Measurements from ENCODE around the gene STX5.
"Not testable (repeated sequence)": the region's sequence is repeated elsewhere in the genome, so short reads cannot be mapped to it uniquely, and the experiment has no call there.

Gene STX5

GRCh38 chr11:62854013-62854824, 22.4 kb upstream of the STX5 start:
- no peak for DNase-seq

- no peak for DNase-seq
Measured at GRCh38 chr11:62853279-62853965, 21.6 kb upstream of the STX5 start.

DNA sequence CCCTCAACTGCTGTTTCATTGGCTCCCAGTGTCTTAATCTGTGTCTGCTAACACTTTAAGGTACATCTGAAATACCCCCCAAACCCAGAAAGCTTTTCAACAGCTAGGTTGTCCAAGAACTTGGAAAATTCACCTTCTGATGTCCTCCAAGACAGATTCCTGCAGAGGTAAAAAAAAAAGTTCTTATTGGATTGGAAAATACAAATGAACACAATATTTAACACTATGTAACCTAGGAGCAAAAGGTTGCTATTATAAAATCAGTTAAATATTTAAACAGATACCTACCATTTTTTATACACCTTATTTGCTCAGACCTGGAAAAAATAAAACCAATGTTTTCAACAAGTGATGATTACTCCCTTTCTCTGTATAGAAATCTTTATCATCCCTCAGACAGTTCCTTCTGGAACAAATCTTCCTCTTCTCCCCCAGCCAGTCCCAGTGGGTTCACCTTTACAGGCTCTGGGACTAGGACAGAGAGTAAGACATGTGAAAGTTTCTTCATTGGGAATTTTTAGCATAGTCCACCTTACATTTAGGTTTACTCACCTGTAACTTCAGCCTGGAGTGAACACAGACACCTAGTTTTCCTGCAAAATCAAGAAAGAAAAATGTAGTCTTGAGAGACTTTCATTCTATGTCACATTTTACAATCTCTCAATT, 20.8 kb upstream of the STX5 start:
- DNase-seq = no peak

GRCh38 chr11:62851807-62852522, 20.1 kb upstream of the STX5 start:
- no peak for DNase-seq

DNA sequence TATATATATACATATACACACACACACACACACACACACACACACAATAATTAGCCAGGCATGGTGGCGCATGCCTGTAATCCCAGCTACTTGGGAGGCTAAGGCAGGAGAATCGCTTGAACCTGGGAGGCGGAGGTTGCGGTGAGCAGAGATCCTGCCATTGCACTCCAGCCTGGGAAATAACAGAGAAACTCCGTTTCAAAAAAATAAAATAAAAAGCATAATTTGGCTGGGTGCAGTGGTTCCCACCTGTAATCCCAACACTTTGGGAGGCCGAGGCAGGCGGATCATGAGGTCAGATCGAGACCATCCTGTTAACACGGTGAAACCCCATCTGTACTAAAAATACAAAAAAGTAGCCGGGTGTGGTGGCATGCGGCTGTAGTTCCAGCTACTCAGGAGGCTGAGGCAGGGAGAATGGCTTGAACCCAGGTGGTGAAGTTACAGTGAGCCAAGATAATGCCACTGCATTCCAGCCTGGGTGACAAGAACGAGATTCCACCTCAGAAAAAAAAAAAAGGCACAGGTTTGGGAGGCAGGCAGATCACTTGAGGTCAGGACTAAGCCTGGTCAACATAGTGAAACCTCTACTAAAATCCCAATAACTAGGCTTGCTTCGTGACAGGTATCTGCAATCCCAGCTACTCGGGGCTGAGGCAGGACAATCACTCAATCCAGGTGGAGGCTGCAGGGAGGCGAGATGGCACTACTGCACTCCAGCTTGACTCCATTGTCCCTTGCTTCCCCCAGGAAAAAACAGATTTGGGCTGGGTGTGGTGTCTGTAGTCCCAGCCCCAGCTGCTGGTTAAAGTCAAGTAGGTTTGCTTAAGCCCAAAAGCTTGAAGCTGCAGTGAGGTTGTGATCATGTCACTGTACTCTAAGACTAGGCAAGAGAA, 19.3 kb upstream of the STX5 start:
- no peak for DNase-seq

- no peak for DNase-seq
Measured at GRCh38 chr11:62847767-62848314, 16.0 kb upstream of the STX5 start.

GRCh38 chr11:62846177-62846576, 14.3 kb upstream of the STX5 start:
- no peak for DNase-seq

- DNase-seq = no peak
Measured at GRCh38 chr11:62844154-62844553, 12.3 kb upstream of the STX5 start.

- no peak for DNase-seq
Measured at GRCh38 chr11:62843466-62843865, 11.6 kb upstream of the STX5 start.

DNA sequence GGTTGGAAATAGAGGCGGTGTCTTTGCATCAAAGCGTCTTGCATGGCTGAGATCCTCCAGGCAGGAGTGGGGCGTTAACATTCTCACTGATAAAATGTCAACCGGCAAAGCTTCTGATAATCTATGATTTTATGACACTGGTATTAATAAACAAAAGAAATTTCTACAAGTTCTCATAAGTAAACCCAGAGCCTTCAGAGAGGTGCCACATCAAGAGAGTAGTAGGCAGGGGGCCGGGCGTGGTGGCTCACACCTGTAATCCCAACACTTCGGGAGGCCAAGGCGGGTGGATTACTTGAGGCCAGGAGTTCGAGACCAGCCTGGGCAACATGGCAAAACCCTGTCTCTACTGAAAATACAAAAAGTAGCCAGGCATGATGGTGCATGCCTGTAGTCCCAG, 11.0 kb upstream of the STX5 start:
- DNase-seq = not testable (repeated sequence)

- DNase-seq = no peak
Measured at GRCh38 chr11:62842171-62842741, 10.4 kb upstream of the STX5 start.

GRCh38 chr11:62841361-62842170, 9.7 kb upstream of the STX5 start:
- peak; percentile 75 for DNase-seq

GRCh38 chr11:62840721-62841360, 9.0 kb upstream of the STX5 start:
- DNase-seq = not testable (repeated sequence)

- DNase-seq = peak; percentile 73
Measured at GRCh38 chr11:62839050-62839945, 7.4 kb upstream of the STX5 start, which contains the start of gene WDR74. Gene WDR74 (minus strand): TSS chr11:62839590. CDS start chr11:62839570, 20 bp downstream.

- DNase-seq = no peak
Measured at GRCh38 chr11:62835336-62835735, 3.5 kb upstream of the STX5 start.

GRCh38 chr11:62832336-62833234, 734 bp upstream of the STX5 start, which contains the start of gene TEX54:
Gene TEX54 (minus strand): TSS chr11:62832841.
- no peak for DNase-seq

GRCh38 chr11:62830904-62831519, 839 bp downstream of the STX5 start:
- no peak for DNase-seq
